SK-N-SH treated with all-trans-retinoic acid at 6 μM for 48 hours (cell line): Measurements from ENCODE around the gene FBXO38.

Experiments used
- TCF4 ChIP-seq: fragments of 250-450 bp; sonication (Bioruptor Pico); IDR thresholded peaks from 2 replicates; pipeline ENCODE4 v1.8.0; 2021; ENCODE audit warnings: mild to moderate bottlenecking, moderate library complexity, borderline replicate concordance
- ZFP3 ChIP-seq: fragments of 250-450 bp; sonication (Bioruptor Pico); IDR thresholded peaks from 2 replicates; pipeline ENCODE4 v1.5.0; 2020; ENCODE audit warnings: mild to moderate bottlenecking, moderate library complexity

- no peak for TF ChIP-seq ZFP3
- no peak for TF ChIP-seq TCF4
Measured at GRCh38 chr5:148382961-148383360, 797 bp upstream of the FBXO38 start.
